ENCODE results near the gene FEZF2.

DNA sequence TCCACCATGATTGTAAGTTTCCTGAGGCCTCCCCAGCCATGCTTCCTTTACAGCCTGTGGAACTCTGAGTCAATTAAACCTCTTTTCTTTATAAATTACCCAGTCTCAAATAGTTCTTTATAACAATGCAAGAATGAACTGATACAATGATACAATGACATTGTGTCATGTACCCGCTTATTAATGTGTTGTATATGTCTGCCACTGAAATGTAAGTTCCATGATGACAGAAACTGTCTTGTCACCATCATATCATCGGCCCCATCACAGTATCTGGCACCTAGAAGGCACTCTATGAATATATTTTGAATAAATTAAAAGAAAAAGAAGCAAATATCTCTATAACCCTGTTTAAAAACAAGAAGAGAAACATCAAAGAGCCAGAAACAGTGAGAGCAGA is 29.6 kb downstream of the FEZF2 start:
- TF ChIP-seq, protein P1, sequence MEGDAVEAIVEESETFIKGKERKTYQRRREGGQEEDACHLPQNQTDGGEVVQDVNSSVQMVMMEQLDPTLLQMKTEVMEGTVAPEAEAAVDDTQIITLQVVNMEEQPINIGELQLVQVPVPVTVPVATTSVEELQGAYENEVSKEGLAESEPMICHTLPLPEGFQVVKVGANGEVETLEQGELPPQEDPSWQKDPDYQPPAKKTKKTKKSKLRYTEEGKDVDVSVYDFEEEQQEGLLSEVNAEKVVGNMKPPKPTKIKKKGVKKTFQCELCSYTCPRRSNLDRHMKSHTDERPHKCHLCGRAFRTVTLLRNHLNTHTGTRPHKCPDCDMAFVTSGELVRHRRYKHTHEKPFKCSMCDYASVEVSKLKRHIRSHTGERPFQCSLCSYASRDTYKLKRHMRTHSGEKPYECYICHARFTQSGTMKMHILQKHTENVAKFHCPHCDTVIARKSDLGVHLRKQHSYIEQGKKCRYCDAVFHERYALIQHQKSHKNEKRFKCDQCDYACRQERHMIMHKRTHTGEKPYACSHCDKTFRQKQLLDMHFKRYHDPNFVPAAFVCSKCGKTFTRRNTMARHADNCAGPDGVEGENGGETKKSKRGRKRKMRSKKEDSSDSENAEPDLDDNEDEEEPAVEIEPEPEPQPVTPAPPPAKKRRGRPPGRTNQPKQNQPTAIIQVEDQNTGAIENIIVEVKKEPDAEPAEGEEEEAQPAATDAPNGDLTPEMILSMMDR (IDR thresholded peaks at IDR 0.05) = no peak
- TF ChIP-seq POLR2A (IDR thresholded peaks at IDR 0.05) = no peak

Measured in testis (tissue), 2 donors.